ENCODE measurements around the gene HLA-DOB.

DNA sequence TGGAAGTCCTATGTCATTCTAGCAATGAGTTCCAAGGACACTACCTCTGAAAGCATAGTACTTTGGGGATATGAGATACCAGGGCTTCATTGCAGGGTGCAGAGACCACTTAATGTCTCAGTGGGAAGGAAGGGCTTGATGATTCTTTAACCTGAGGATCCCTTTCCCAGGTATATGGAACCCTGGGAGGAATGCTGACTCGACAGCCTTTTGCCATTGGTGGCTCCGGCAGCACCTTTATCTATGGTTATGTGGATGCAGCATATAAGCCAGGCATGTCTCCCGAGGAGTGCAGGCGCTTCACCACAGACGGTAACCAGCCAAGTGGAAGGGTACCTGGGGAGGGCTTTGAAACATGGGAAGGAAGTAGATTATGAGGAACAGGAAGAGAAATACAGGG lies 41.4 kb upstream of the HLA-DOB start:
- TF ChIP-seq, protein P1, sequence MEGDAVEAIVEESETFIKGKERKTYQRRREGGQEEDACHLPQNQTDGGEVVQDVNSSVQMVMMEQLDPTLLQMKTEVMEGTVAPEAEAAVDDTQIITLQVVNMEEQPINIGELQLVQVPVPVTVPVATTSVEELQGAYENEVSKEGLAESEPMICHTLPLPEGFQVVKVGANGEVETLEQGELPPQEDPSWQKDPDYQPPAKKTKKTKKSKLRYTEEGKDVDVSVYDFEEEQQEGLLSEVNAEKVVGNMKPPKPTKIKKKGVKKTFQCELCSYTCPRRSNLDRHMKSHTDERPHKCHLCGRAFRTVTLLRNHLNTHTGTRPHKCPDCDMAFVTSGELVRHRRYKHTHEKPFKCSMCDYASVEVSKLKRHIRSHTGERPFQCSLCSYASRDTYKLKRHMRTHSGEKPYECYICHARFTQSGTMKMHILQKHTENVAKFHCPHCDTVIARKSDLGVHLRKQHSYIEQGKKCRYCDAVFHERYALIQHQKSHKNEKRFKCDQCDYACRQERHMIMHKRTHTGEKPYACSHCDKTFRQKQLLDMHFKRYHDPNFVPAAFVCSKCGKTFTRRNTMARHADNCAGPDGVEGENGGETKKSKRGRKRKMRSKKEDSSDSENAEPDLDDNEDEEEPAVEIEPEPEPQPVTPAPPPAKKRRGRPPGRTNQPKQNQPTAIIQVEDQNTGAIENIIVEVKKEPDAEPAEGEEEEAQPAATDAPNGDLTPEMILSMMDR (IDR thresholded peaks at IDR 0.05): no peak
- no peak for TF ChIP-seq ZFX (IDR thresholded peaks at IDR 0.05; ENCODE audit: borderline replicate concordance)
